Mucosa of stomach (tissue), 1 donor: ENCODE data around the gene WNT3A.

Experiments
- H3K27me3 ChIP-seq: one replicate; pipeline ENCODE4 v1.7.0; 2013; ENCODE audit warnings: mild to moderate bottlenecking, low read length; ENCODE audit not compliant: control insufficient read depth, insufficient read depth
- H3K36me3 ChIP-seq: one replicate; pipeline ENCODE4 v1.7.0; 2013; ENCODE audit warnings: low read length; ENCODE audit not compliant: control insufficient read depth, insufficient read depth
- H3K4me1 ChIP-seq: one replicate; pipeline ENCODE4 v1.7.0; 2013; ENCODE audit warnings: mild to moderate bottlenecking, low read length; ENCODE audit not compliant: control insufficient read depth, insufficient read depth
- H3K4me3 ChIP-seq: one replicate; pipeline ENCODE4 v1.7.0; 2013; ENCODE audit warnings: low read length
- H3K9ac ChIP-seq: one replicate; pipeline ENCODE4 v1.7.0; 2013; ENCODE audit warnings: mild to moderate bottlenecking, low read length, moderate library complexity
- H3K9me3 ChIP-seq: one replicate; pipeline ENCODE4 v1.7.0; 2013; ENCODE audit warnings: mild to moderate bottlenecking, low read length, moderate library complexity; ENCODE audit not compliant: control insufficient read depth
- donor health status: Pancreatic carcinoma.

WNT3A gene

GRCh38 chr1:228033376-228033775, 26.6 kb downstream of the WNT3A start:
- H3K9ac ChIP-seq: no peak overlapping the region

GRCh38 chr1:228034954-228035837, 28.4 kb downstream of the WNT3A start:
- H3K4me3 ChIP-seq: no peak overlapping the region
- H3K4me1 ChIP-seq: no peaks in the 10 kb centered on the region
- no peaks in the 10 kb centered on the region for H3K36me3 ChIP-seq
- peaks cover 46% of the 10 kb centered on the region for H3K27me3 ChIP-seq
- H3K9me3 ChIP-seq: no peaks in the 10 kb centered on the region
- H3K9ac ChIP-seq: no peak overlapping the region

More at GRCh38 chr1:228033376-228033775, 26.6 kb downstream of the WNT3A start:
- H3K27me3 ChIP-seq: peaks cover 28% of the 10 kb centered on the region
- no peaks in the 10 kb centered on the region for H3K9me3 ChIP-seq
- H3K4me3 ChIP-seq: no peak overlapping the region
- no peaks in the 10 kb centered on the region for H3K36me3 ChIP-seq
- no peaks in the 10 kb centered on the region for H3K4me1 ChIP-seq

- H3K9ac ChIP-seq: no peak overlapping the region
- H3K27me3 ChIP-seq: peaks cover 43% of the 10 kb centered on the region
- no peak overlapping the region for H3K4me3 ChIP-seq
- H3K9me3 ChIP-seq: no peaks in the 10 kb centered on the region
- H3K4me1 ChIP-seq: no peaks in the 10 kb centered on the region
- no peaks in the 10 kb centered on the region for H3K36me3 ChIP-seq
These were observed 29.0 kb downstream of the WNT3A start for GRCh38 chr1:228035844-228036243.

GRCh38 chr1:228036701-228037231, 30.0 kb downstream of the WNT3A start:
- H3K9me3 ChIP-seq: no peaks in the 10 kb centered on the region
- no peaks in the 10 kb centered on the region for H3K36me3 ChIP-seq
- no peak overlapping the region for H3K4me3 ChIP-seq
- peaks cover 43% of the 10 kb centered on the region for H3K27me3 ChIP-seq
- no peak overlapping the region for H3K9ac ChIP-seq
- H3K4me1 ChIP-seq: no peaks in the 10 kb centered on the region

GRCh38 chr1:228037401-228038386, 30.9 kb downstream of the WNT3A start:
- H3K27me3 ChIP-seq: peaks cover 43% of the 10 kb centered on the region
- no peaks in the 10 kb centered on the region for H3K36me3 ChIP-seq
- H3K4me1 ChIP-seq: no peaks in the 10 kb centered on the region
- no peak overlapping the region for H3K9ac ChIP-seq
- no peak overlapping the region for H3K4me3 ChIP-seq
- H3K9me3 ChIP-seq: no peaks in the 10 kb centered on the region

GRCh38 chr1:228038387-228039005, 31.7 kb downstream of the WNT3A start:
- H3K27me3 ChIP-seq: peaks cover 43% of the 10 kb centered on the region
- H3K9ac ChIP-seq: no peak overlapping the region
- H3K9me3 ChIP-seq: no peaks in the 10 kb centered on the region
- peaks cover 4% of the 10 kb centered on the region for H3K4me1 ChIP-seq
- H3K4me3 ChIP-seq: no peak overlapping the region
- no peaks in the 10 kb centered on the region for H3K36me3 ChIP-seq

GRCh38 chr1:228039006-228039903, 32.5 kb downstream of the WNT3A start:
- peaks cover 43% of the 10 kb centered on the region for H3K27me3 ChIP-seq
- H3K4me1 ChIP-seq: peaks cover 6% of the 10 kb centered on the region
- no peak overlapping the region for H3K4me3 ChIP-seq
- H3K9me3 ChIP-seq: no peaks in the 10 kb centered on the region
- no peaks in the 10 kb centered on the region for H3K36me3 ChIP-seq
- no peak overlapping the region for H3K9ac ChIP-seq

- Histone ChIP-seq H3K9me3 (no peaks in the 10 kb centered on the region), H3K27me3 (peaks cover 43% of the 10 kb centered on the region), H3K4me1 (peaks cover 8% of the 10 kb centered on the region), H3K9ac (no peak overlapping the region), H3K36me3 (no peaks in the 10 kb centered on the region), H3K4me3 (no peak overlapping the region)
These were observed 33.2 kb downstream of the WNT3A start for GRCh38 chr1:228039986-228040385.

GRCh38 chr1:228041316-228041715, 34.5 kb downstream of the WNT3A start:
- H3K4me1 ChIP-seq: peaks cover 22% of the 10 kb centered on the region
- H3K9me3 ChIP-seq: no peaks in the 10 kb centered on the region
- H3K4me3 ChIP-seq: no peak overlapping the region
- no peak overlapping the region for H3K9ac ChIP-seq
- H3K36me3 ChIP-seq: no peaks in the 10 kb centered on the region
- peaks cover 37% of the 10 kb centered on the region for H3K27me3 ChIP-seq

- Histone ChIP-seq H3K4me1 (peaks cover 22% of the 10 kb centered on the region), H3K9me3 (no peaks in the 10 kb centered on the region), H3K4me3 (no peak overlapping the region), H3K36me3 (no peaks in the 10 kb centered on the region), H3K27me3 (peaks cover 26% of the 10 kb centered on the region), H3K9ac (no peak overlapping the region)
These were observed 35.7 kb downstream of the WNT3A start for GRCh38 chr1:228042508-228042907.
